Panc1 (cell line): ENCODE results near the gene DNAJC13. TPM values are rescaled to one million over a fixed set of nuclear protein-coding genes. Genes with fewer than 3 reads are reported as not detected.

Experiments used
- ATAC-seq: fragments of 200-7000 bp; cut with Tn5 transposase; 2 replicates; pipeline ENCODE4 v1.9.1; 2020; ENCODE audit warnings: mild to moderate bottlenecking, moderate library complexity
- BruUV-seq: library from RNA; stranded (reverse); fragments of 400-500 nt; replicated peaks from 2 replicates; lab custom pipeline; 2021; lab: Mats Ljungman, UMichigan
- CTCF ChIA-PET: fragments of 300-600 bp; sonication (Branson Sonifier 250); formaldehyde crosslinking; loops from one replicate; lab custom pipeline; 2022; ENCODE audit warnings: antibody characterized with exemption; lab: Charles Lee
- POLR2A ChIA-PET: fragments of 300-600 bp; sonication (Branson Sonifier 250); formaldehyde crosslinking; loops from one replicate; lab custom pipeline; 2022; ENCODE audit warnings: antibody characterized with exemption; lab: Charles Lee
- DNase-seq: peaks from one replicate; pipeline ENCODE4 v3.0.0-alpha.2; 2010; ENCODE audit warnings: low read depth, low spot score
- H3K27ac ChIP-seq: 2 replicates; pipeline ENCODE4 v1.5.1; 2011; ENCODE audit warnings: mild to moderate bottlenecking, low read length, inconsistent platforms
- H3K27me3 ChIP-seq: fragments of 200-500 bp; sonication (Bioruptor generic); 2 replicates; pipeline ENCODE4 v1.6.0; 2014; ENCODE audit warnings: low read length, inconsistent platforms; ENCODE audit not compliant: control insufficient read depth, insufficient read depth
- H3K36me3 ChIP-seq: fragments of 200-500 bp; sonication (Bioruptor generic); 2 replicates; pipeline ENCODE4 v1.5.1; 2014; ENCODE audit warnings: inconsistent platforms, mild to moderate bottlenecking, low read length, moderate library complexity; ENCODE audit not compliant: control insufficient read depth, insufficient read depth
- H3K4me1 ChIP-seq: 2 replicates; pipeline ENCODE4 v1.5.1; 2011; ENCODE audit warnings: inconsistent platforms, mild to moderate bottlenecking, low read length, moderate library complexity; ENCODE audit not compliant: control insufficient read depth, insufficient read depth
- H3K4me3 ChIP-seq, 2 experiments: 2 replicates each; pipeline ENCODE4 v1.5.1; 2011 to 2012; ENCODE audit warnings: low read depth in 2 of 2, low read length in 2 of 2, mild to moderate bottlenecking in 2 of 2, inconsistent platforms in 1 of 2, moderate library complexity in 1 of 2
- H3K9me3 ChIP-seq: fragments of 200-500 bp; sonication (Bioruptor generic); 2 replicates; pipeline ENCODE4 v1.5.1; 2014; ENCODE audit warnings: low read depth, mild to moderate bottlenecking, inconsistent platforms, low read length, moderate library complexity; ENCODE audit not compliant: control insufficient read depth, insufficient read depth
- CTCF ChIP-seq: fragments of 450-650 bp; IDR thresholded peaks from 2 replicates; pipeline ENCODE4 v1.5.1; 2017; ENCODE audit warnings: mild to moderate bottlenecking
- POLR2AphosphoS5 ChIP-seq: IDR thresholded peaks from 2 replicates; pipeline ENCODE4 v1.6.1; 2012; ENCODE audit warnings: mild to moderate bottlenecking, low read depth, low read length, moderate library complexity
- REST ChIP-seq, 2 experiments: IDR thresholded peaks; 2 replicates each; pipeline ENCODE4 v1.6.1; 2011 to 2012; ENCODE audit warnings: low read depth in 2 of 2, control low read depth in 1 of 2, low read length in 1 of 2, mild to moderate bottlenecking in 1 of 2, moderate library complexity in 1 of 2; ENCODE audit not compliant: insufficient read depth in 1 of 2
- SIN3A ChIP-seq: IDR thresholded peaks from 2 replicates; pipeline ENCODE4 v1.6.1; 2012; ENCODE audit warnings: low read depth, mild to moderate bottlenecking, low read length, moderate library complexity, borderline replicate concordance; ENCODE audit not compliant: insufficient read depth
- TCF7L2 ChIP-seq: IDR thresholded peaks from 2 replicates; pipeline ENCODE4 v1.6.1; 2011; ENCODE audit warnings: mild to moderate bottlenecking, low read depth, low read length, inconsistent platforms
- in situ Hi-C: cut with HindIII; loops from 2 replicates; pipeline ENCODE4 v1.10.0; 2016; ENCODE audit warnings: low sequenced_read_pairs, low pct_unique_long_range_greater_than_20kb
- intact Hi-C: fragments of 100-400 bp; cut with micrococcal nuclease; formaldehyde crosslinking; loops from one replicate; pipeline ENCODE4 v1.10.0; 2022; ENCODE audit not compliant: unreplicated experiment
- total RNA-seq: library from RNA; stranded (reverse); gene quantifications from one replicate; pipeline ENCODE4 v1.2.1, GENCODE V29; 2021; ENCODE audit not compliant: unreplicated experiment

DNAJC13 gene
- total RNA-seq, 1 experiment from 2014 or later: 54.2 TPM

- ChIA-PET POLR2A (no interaction called here), CTCF (no interaction called here)
- H3K9me3 ChIP-seq: no peaks in the 10 kb centered on the region
- no peaks in the 10 kb centered on the region for H3K27me3 ChIP-seq
- ATAC-seq (no peak), DNase-seq (no peak)
- peaks cover 53% of the 10 kb centered on the region for H3K36me3 ChIP-seq
- H3K27ac ChIP-seq: no peak overlapping the region
- TF ChIP-seq SIN3A: no peak
- TF ChIP-seq POLR2AphosphoS5: no peak
- TF ChIP-seq REST (IDR thresholded peaks at IDR 0.05; ENCODE audit: insufficient read depth in 1 of 2, low read depth in 2 of 2, low read length in 1 of 2): no peak
- TF ChIP-seq CTCF: no peak
- no peak for TF ChIP-seq TCF7L2
- in situ Hi-C loops (no loop called here), intact Hi-C loops (no loop called here)
- no peaks in the 10 kb centered on the region for H3K4me1 ChIP-seq
- H3K4me3 ChIP-seq: no peak overlapping the region
- no TSS peak for BruUV-seq
These were observed 42.2 kb downstream of the DNAJC13 start for GRCh38 chr3:132459551-132459950.

- TF ChIP-seq CTCF (no peak), REST (IDR thresholded peaks at IDR 0.05; ENCODE audit: insufficient read depth in 1 of 2, low read depth in 2 of 2, low read length in 1 of 2) (no peak), POLR2AphosphoS5 (no peak), TCF7L2 (no peak), SIN3A (no peak)
- Histone ChIP-seq H3K27me3 (no peaks in the 10 kb centered on the region), H3K9me3 (no peaks in the 10 kb centered on the region), H3K27ac (no peak overlapping the region), H3K36me3 (peaks cover 41% of the 10 kb centered on the region), H3K4me1 (no peaks in the 10 kb centered on the region), H3K4me3 (no peak overlapping the region)
- intact Hi-C loops: no loop called here
- in situ Hi-C loops: no loop called here
- BruUV-seq: no TSS peak
- DNase-seq: no peak
- ATAC-seq: no peak
- POLR2A ChIA-PET: interaction anchor here (0.6 kb wide), 1 partner anchor 8 kb away, joined by 8 read pairs; no protein-coding TSS in a partner anchor
- CTCF ChIA-PET: no interaction called here
These were observed 44.2 kb downstream of the DNAJC13 start for GRCh38 chr3:132461544-132461943.
